ENCODE results near the gene CACNB4. TPM values are rescaled to one million over a fixed set of nuclear protein-coding genes. Genes with fewer than 3 reads are reported as not detected.

The CACNB4 gene
- total RNA-seq, 1 experiment from 2014 or later: 1.7 TPM

GRCh38 chr2:151886241-151886640 is 212.6 kb downstream of the CACNB4 start:
- CTCF ChIA-PET: no interaction called here

GRCh38 chr2:151882786-151883445 is 215.9 kb downstream of the CACNB4 start:
- intact Hi-C loops (cut with micrococcal nuclease; ENCODE audit: unreplicated experiment): no loop called here
- H3K9me3 ChIP-seq (ENCODE audit: control insufficient read depth, insufficient read depth, low read depth, low read length): no peaks in the 10 kb centered on the region
- no peaks in the 10 kb centered on the region for H3K4me1 ChIP-seq (ENCODE audit: control insufficient read depth, insufficient read depth, low read length)
- H3K4me3 ChIP-seq (ENCODE audit: low read depth in 2 of 2, low read length in 2 of 2): no peak overlapping the region
- ChIA-PET CTCF (no interaction called here), POLR2A (no interaction called here)
- H3K27me3 ChIP-seq (ENCODE audit: control insufficient read depth, insufficient read depth, low read length): no peaks in the 10 kb centered on the region
- no peak overlapping the region for H3K27ac ChIP-seq (ENCODE audit: low read length)
- BruUV-seq (replicated peaks): no TSS peak
- H3K36me3 ChIP-seq (ENCODE audit: control insufficient read depth, insufficient read depth, low read length): no peaks in the 10 kb centered on the region
- DNase-seq (ENCODE audit: low read depth, low spot score) (no peak), ATAC-seq (no peak)
- in situ Hi-C loops (cut with HindIII; ENCODE audit: low pct_unique_long_range_greater_than_20kb, low sequenced_read_pairs): no loop called here
- no peak for TF ChIP-seq TCF7L2 (IDR thresholded peaks at IDR 0.05; ENCODE audit: low read depth, low read length)
- no peak for TF ChIP-seq POLR2AphosphoS5 (IDR thresholded peaks at IDR 0.05; ENCODE audit: low read depth, low read length)
- TF ChIP-seq REST (IDR thresholded peaks at IDR 0.05; ENCODE audit: insufficient read depth in 1 of 2, low read depth in 2 of 2, low read length in 1 of 2): no peak
- no peak for TF ChIP-seq CTCF (IDR thresholded peaks at IDR 0.05)
- TF ChIP-seq SIN3A (IDR thresholded peaks at IDR 0.05; ENCODE audit: borderline replicate concordance, insufficient read depth, low read depth, low read length): no peak

More at GRCh38 chr2:151886241-151886640, 212.6 kb downstream of the CACNB4 start:
- H3K27ac ChIP-seq (ENCODE audit: low read length): no peak overlapping the region
- POLR2A ChIA-PET: no interaction called here
- in situ Hi-C loops (cut with HindIII; ENCODE audit: low pct_unique_long_range_greater_than_20kb, low sequenced_read_pairs): no loop called here
- no peaks in the 10 kb centered on the region for H3K36me3 ChIP-seq (ENCODE audit: control insufficient read depth, insufficient read depth, low read length)
- no peak overlapping the region for H3K4me3 ChIP-seq (ENCODE audit: low read depth in 2 of 2, low read length in 2 of 2)
- BruUV-seq (replicated peaks): no TSS peak
- intact Hi-C loops (cut with micrococcal nuclease; ENCODE audit: unreplicated experiment): no loop called here
- no peaks in the 10 kb centered on the region; the same call in 1 of the 2 replicates for H3K27me3 ChIP-seq (ENCODE audit: control insufficient read depth, insufficient read depth, low read length)
- no peak for DNase-seq (ENCODE audit: low read depth, low spot score)
- no peaks in the 10 kb centered on the region for H3K4me1 ChIP-seq (ENCODE audit: control insufficient read depth, insufficient read depth, low read length)
- ATAC-seq: no peak
- TF ChIP-seq POLR2AphosphoS5 (IDR thresholded peaks at IDR 0.05; ENCODE audit: low read depth, low read length) (no peak), REST (IDR thresholded peaks at IDR 0.05; ENCODE audit: insufficient read depth in 1 of 2, low read depth in 2 of 2, low read length in 1 of 2) (no peak), SIN3A (IDR thresholded peaks at IDR 0.05; ENCODE audit: borderline replicate concordance, insufficient read depth, low read depth, low read length) (no peak), CTCF (IDR thresholded peaks at IDR 0.05) (no peak), TCF7L2 (IDR thresholded peaks at IDR 0.05; ENCODE audit: low read depth, low read length) (no peak)
- H3K9me3 ChIP-seq (ENCODE audit: control insufficient read depth, insufficient read depth, low read depth, low read length): no peaks in the 10 kb centered on the region

Data from Panc1 (cell line).